HEK293T (cell line): Measurements from ENCODE around the gene OXTR.

Experiments
- BHLHE40 ChIP-seq: fragments of 450-650 bp; IDR thresholded peaks from 2 replicates; pipeline ENCODE4 v1.6.1; 2016; ENCODE audit warnings: mild to moderate bottlenecking, moderate library complexity, borderline replicate concordance
- ELF4 ChIP-seq: fragments of 450-650 bp; IDR thresholded peaks from 2 replicates; pipeline ENCODE4 v1.6.1; 2017; ENCODE audit warnings: antibody characterized with exemption
- FOXA1 ChIP-seq: fragments of 450-650 bp; IDR thresholded peaks from 2 replicates; pipeline ENCODE4 v1.6.1; 2016; ENCODE audit warnings: mild to moderate bottlenecking
- FOXM1 ChIP-seq: fragments of 450-650 bp; IDR thresholded peaks from 2 replicates; pipeline ENCODE4 v1.6.1; 2017; ENCODE audit warnings: mild to moderate bottlenecking, borderline replicate concordance
- HDGF ChIP-seq: fragments of 450-650 bp; IDR thresholded peaks from 2 replicates; pipeline ENCODE4 v1.6.1; 2017; ENCODE audit warnings: antibody characterized with exemption, borderline replicate concordance
- L3MBTL2 ChIP-seq: fragments of 450-650 bp; conservative IDR thresholded peaks from 2 replicates; pipeline ENCODE4 v1.6.1; 2016; ENCODE audit warnings: mild to moderate bottlenecking
- SP1 ChIP-seq: fragments of 450-650 bp; IDR thresholded peaks from 2 replicates; pipeline ENCODE4 v1.6.1; 2017
- ZNF384 ChIP-seq: fragments of 450-650 bp; IDR thresholded peaks from 2 replicates; pipeline ENCODE4 v1.6.1; 2016

DNA sequence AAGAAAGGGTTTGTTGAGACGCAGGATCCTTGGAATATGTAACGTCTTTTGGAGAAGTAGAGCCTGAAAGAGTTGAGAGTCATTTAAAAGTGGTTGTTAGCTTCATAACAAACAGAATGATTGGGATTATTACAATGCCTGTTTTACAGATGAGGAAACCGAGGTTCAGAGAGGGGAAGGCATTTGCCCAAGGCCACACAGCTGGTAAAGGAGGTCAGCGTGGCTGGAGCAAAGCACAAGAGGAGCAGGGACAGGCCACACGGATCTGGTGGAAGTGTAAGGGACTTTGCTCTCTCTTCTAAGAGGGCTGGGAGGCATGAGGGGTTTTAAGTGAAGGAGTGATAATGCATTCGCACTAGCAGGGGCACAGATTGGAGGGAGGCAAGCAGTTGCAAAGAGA, 6.2 kb upstream of the OXTR start:
- TF ChIP-seq ZNF384: no peak
- TF ChIP-seq HDGF: no peak
- TF ChIP-seq ELF4: no peak
- TF ChIP-seq FOXA1: no peak
- no peak for TF ChIP-seq FOXM1
- no peak for TF ChIP-seq BHLHE40
- TF ChIP-seq L3MBTL2: no peak
- no peak for TF ChIP-seq SP1
